SW480 (cell line): Measurements from ENCODE around the gene APH1A.
"Not testable (repeated sequence)": the region's sequence is repeated elsewhere in the genome, so short reads cannot be mapped to it uniquely, and the experiment has no call there.

Source experiments
- DNase-seq: peaks from one replicate; pipeline ENCODE4 v3.0.0-alpha.2; 2016; ENCODE audit warnings: low spot score

The APH1A gene

DNA sequence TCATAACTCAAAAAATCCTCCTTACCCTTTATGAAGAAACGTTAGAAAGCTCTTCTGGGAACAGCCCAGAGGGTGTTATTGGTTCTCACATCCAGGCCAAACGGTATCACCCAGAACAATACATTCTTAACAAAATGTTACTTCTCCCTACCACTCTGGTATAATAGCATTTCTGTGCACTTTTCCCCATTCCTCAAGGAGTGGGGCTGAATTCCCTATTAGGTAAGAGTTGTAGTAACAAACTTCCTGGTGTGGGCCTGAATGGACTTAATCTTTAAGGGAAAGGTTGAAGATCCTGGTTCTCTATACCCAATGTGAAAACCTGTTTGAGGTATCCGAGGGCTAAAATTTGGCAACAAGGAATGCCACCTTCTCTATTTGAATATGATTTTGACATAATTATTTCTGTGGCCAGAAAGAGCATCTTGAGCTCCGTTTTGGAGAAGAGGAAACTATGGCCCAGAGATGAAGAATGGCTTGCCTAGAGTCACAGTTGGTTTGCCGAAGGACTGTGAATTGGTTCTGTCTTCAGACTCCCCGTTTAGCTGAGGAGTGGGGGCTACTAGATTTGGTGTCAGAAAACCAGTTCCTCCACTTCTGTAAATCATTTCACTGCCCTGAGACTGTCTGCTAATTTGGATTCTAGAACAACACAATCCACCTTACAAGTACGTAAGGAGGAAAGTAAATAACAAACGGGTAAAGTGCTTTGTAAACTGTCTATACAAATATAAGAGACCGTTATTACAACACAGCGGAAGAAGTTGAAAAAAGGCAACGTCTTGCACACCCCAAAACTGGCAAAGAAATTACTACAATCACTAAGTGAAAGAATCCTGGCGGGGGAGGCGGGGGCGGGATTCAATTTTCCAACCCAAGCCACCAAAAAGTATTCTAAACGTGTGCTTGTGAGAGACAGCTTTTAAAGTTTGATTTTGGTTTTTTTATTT is 35.2 kb downstream of the APH1A start:
- no peak for DNase-seq

- DNase-seq = not testable (repeated sequence)
These were observed 35.9 kb downstream of the APH1A start for GRCh38 chr1:150232921-150233320.

GRCh38 chr1:150228246-150228645 is 40.6 kb downstream of the APH1A start:
- DNase-seq = not testable (repeated sequence)

DNA sequence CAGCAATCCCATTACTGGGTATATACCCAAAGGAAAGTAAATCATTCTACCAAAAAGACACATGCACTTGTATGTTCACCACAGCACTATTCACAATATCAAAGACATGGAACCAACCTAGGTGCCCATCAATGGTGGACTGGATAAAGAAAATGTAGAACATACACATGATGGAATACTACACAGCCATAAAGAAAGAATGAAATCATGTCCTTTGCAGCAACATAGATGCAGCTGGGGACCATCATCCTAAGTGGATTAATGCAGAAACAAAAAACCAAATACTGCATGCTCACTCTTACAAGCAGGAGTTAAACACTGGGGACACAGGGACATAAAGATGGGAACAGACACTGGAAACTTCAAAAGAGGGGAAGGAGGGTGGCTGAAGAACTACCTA is 41.6 kb downstream of the APH1A start:
- DNase-seq = no peak

- no peak for DNase-seq
These were observed 42.3 kb downstream of the APH1A start for GRCh38 chr1:150226486-150226885.

- DNase-seq = no peak
These were observed 43.3 kb downstream of the APH1A start for GRCh38 chr1:150225546-150225945.

- no peak for DNase-seq
These were observed 43.8 kb downstream of the APH1A start for GRCh38 chr1:150224983-150225382.

- no peak for DNase-seq
These were observed 47.3 kb downstream of the APH1A start for GRCh38 chr1:150221552-150221951.

GRCh38 chr1:150215855-150216254 is 53.0 kb downstream of the APH1A start:
- DNase-seq = not testable (repeated sequence)
